Measurements from ENCODE around the gene CREB1. TPM values are rescaled to one million over a fixed set of nuclear protein-coding genes. Genes with fewer than 3 reads are reported as not detected.

The CREB1 gene
- total and polyA plus RNA-seq, 10 of the 15 experiments (the other 5 are each of a cell fraction or from before 2014, with no cell fraction given), result 13.4 to 76.9 (median 39.5) TPM

DNA sequence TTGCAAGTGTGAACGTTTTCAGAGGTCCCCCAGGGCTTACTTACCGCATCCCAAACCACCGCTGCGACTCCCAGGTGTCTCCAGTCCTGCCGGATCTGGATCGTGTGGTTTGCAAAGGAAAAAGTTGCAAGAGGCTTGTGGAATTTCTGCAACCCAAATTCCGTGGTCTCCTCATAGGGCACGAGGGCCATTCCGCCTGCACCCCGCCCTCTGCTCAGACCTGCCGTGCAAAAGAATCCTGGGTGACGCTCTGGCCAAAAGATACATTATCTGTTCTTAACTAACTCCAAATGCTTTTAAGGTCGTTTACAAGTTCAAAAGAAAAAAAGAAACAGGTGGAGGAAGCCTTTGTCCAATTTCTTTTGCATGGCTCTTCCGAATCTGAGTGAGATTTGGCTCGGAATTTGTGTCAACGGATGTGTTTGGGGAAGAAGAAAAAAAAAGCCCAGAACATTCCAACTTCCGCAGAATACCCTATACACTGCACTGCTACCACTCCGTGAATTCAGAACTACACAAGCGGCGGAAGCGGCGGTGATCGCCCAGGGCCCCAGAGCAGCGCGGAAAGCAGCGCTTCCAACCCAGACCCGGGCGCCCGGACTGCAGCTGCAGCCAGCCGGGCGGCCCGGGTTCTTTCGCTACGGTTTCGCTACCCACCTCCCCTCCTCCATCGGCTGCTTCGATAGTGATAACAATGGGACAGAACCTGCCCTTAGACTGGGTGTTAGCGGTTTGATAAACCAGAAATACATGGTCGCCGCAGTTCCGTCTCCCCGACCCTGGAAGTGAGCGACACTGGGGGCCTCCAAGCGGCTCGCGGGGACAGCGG lies 94.6 kb downstream of the CREB1 start (continued):
- TF ChIP-seq, protein P1, sequence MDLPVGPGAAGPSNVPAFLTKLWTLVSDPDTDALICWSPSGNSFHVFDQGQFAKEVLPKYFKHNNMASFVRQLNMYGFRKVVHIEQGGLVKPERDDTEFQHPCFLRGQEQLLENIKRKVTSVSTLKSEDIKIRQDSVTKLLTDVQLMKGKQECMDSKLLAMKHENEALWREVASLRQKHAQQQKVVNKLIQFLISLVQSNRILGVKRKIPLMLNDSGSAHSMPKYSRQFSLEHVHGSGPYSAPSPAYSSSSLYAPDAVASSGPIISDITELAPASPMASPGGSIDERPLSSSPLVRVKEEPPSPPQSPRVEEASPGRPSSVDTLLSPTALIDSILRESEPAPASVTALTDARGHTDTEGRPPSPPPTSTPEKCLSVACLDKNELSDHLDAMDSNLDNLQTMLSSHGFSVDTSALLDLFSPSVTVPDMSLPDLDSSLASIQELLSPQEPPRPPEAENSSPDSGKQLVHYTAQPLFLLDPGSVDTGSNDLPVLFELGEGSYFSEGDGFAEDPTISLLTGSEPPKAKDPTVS (IDR thresholded peaks at IDR 0.05; ENCODE audit: low read depth, low read length), result 0 out of 2 replicates have a peak, but pooled peaks have one; percentile 50
- TF ChIP-seq MEF2A (IDR thresholded peaks at IDR 0.05; ENCODE audit: insufficient read depth, low read depth, low read length) (0 out of 2 replicates have a peak, but pooled peaks have one; percentile 12), MXI1 (IDR thresholded peaks at IDR 0.05; ENCODE audit: low read depth, low read length) (peak; percentile 48; the same call in 1 of the 2 replicates), POU2F2 (IDR thresholded peaks at IDR 0.05; ENCODE audit: borderline replicate concordance, low read depth, low read length) (peak; percentile 56; the same call in 1 of the 3 replicates), TAF1 (IDR thresholded peaks at IDR 0.05; ENCODE audit: borderline replicate concordance, low read depth, low read length) (peak; percentile 76; the same call in 1 of the 2 replicates), PAX5 (IDR thresholded peaks at IDR 0.05; ENCODE audit: borderline replicate concordance, low read depth, low read length) (0 out of 2 replicates have a peak, but pooled peaks have one; percentile 11), CHD2 (IDR thresholded peaks at IDR 0.05; ENCODE audit: borderline replicate concordance, low read depth, low read length) (peak; percentile 12; the same call in 1 of the 2 replicates), POLR2AphosphoS5 (IDR thresholded peaks at IDR 0.05; ENCODE audit: low read length) (peak; percentile 65; the same call in 1 of the 2 replicates), GABPA (IDR thresholded peaks at IDR 0.05; ENCODE audit: low read depth) (peak; percentile 14; the same call in 1 of the 2 replicates), IKZF2 (IDR thresholded peaks at IDR 0.05) (peak in 1 of 2 experiments; percentile 32; a peak in 2 of 4 replicates), RCOR1 (conservative IDR thresholded peaks at IDR 0.05; ENCODE audit: low read depth, low read length) (no peak), SIN3A (IDR thresholded peaks at IDR 0.05; ENCODE audit: low read depth, low read length) (peak; percentile 70; the same call in 1 of the 2 replicates)
- TF ChIP-seq, protein P2, sequence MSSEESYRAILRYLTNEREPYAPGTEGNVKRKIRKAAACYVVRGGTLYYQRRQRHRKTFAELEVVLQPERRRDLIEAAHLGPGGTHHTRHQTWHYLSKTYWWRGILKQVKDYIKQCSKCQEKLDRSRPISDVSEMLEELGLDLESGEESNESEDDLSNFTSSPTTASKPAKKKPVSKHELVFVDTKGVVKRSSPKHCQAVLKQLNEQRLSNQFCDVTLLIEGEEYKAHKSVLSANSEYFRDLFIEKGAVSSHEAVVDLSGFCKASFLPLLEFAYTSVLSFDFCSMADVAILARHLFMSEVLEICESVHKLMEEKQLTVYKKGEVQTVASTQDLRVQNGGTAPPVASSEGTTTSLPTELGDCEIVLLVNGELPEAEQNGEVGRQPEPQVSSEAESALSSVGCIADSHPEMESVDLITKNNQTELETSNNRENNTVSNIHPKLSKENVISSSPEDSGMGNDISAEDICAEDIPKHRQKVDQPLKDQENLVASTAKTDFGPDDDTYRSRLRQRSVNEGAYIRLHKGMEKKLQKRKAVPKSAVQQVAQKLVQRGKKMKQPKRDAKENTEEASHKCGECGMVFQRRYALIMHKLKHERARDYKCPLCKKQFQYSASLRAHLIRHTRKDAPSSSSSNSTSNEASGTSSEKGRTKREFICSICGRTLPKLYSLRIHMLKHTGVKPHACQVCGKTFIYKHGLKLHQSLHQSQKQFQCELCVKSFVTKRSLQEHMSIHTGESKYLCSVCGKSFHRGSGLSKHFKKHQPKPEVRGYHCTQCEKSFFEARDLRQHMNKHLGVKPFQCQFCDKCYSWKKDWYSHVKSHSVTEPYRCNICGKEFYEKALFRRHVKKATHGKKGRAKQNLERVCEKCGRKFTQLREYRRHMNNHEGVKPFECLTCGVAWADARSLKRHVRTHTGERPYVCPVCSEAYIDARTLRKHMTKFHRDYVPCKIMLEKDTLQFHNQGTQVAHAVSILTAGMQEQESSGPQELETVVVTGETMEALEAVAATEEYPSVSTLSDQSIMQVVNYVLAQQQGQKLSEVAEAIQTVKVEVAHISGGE (CRISPR knock-in tag; IDR thresholded peaks at IDR 0.05), result no peak
